ENCODE measurements around the gene CBY2. TPM values are rescaled to one million over a fixed set of nuclear protein-coding genes. Genes with fewer than 3 reads are reported as not detected.
"Not testable (repeated sequence)": the region's sequence is repeated elsewhere in the genome, so short reads cannot be mapped to it uniquely, and the experiment has no call there.

The CBY2 gene
- total RNA-seq, 2 donors from 2014 or later, result not detected

- intact Hi-C loops (cut with DNase I), result no loop called here
- ATAC-seq (no peak), DNase-seq (no peak)
- no peak for TF ChIP-seq POLR2A (IDR thresholded peaks at IDR 0.05)
- TF ChIP-seq CTCF (IDR thresholded peaks at IDR 0.05), result no peak
- H3K4me3 ChIP-seq, result no peak overlapping the region
- H3K4me1 ChIP-seq, result no peaks in the 10 kb centered on the region
- H3K36me3 ChIP-seq (replicated peaks in 1 of 2; ENCODE audit: insufficient read depth in 1 of 2, low read depth in 2 of 2), result no peaks in the 10 kb centered on the region
- H3K9me3 ChIP-seq, result no peaks in the 10 kb centered on the region
- H3K27me3 ChIP-seq, result no peaks in the 10 kb centered on the region
- 71 to 72% methylated on average over 1 of the region's 1 CpG for WGBS, 2 donors
- no peak overlapping the region for H3K27ac ChIP-seq
Observed at GRCh38 chr13:45662162-45662561, 40.0 kb upstream of the CBY2 start.

GRCh38 chr13:45662903-45663302 is 39.2 kb upstream of the CBY2 start:
- H3K27ac ChIP-seq; ATAC-seq; H3K36me3 ChIP-seq (replicated peaks in 1 of 2; ENCODE audit: insufficient read depth in 1 of 2, low read depth in 2 of 2); DNase-seq; H3K27me3 ChIP-seq; H3K4me1 ChIP-seq; H3K9me3 ChIP-seq; intact Hi-C loops (cut with DNase I); H3K4me3 ChIP-seq: not testable (repeated sequence)
- 94 to 95% methylated on average over 1 of the region's 1 CpG for WGBS, 2 donors

- DNase-seq; H3K9me3 ChIP-seq; H3K4me1 ChIP-seq; ATAC-seq; H3K27me3 ChIP-seq; H3K27ac ChIP-seq; H3K4me3 ChIP-seq; intact Hi-C loops (cut with DNase I); H3K36me3 ChIP-seq (replicated peaks in 1 of 2; ENCODE audit: insufficient read depth in 1 of 2, low read depth in 2 of 2): not testable (repeated sequence)
- 64 to 91% methylated on average over 6 to 13 of the region's 14 CpGs for WGBS, 2 donors
Observed at GRCh38 chr13:45669626-45670025, 32.5 kb upstream of the CBY2 start.

GRCh38 chr13:45670189-45670885 is 31.8 kb upstream of the CBY2 start:
- Histone ChIP-seq H3K27me3 (no peaks in the 10 kb centered on the region), H3K27ac (no peak overlapping the region), H3K4me1 (no peaks in the 10 kb centered on the region), H3K9me3 (no peaks in the 10 kb centered on the region), H3K36me3 (replicated peaks in 1 of 2; ENCODE audit: insufficient read depth in 1 of 2, low read depth in 2 of 2) (no peaks in the 10 kb centered on the region), H3K4me3 (no peak overlapping the region)
- DNase-seq, result no peak
- ATAC-seq, result no peak
- WGBS, 2 donors, result 79 to 80% methylated on average over 5 of the region's 5 CpGs
- intact Hi-C loops (cut with DNase I), result no loop called here
- no peak for TF ChIP-seq POLR2A (IDR thresholded peaks at IDR 0.05)

- intact Hi-C loops (cut with DNase I), result no loop called here
- Histone ChIP-seq H3K4me3 (no peak overlapping the region), H3K9me3 (no peaks in the 10 kb centered on the region), H3K36me3 (replicated peaks in 1 of 2; ENCODE audit: insufficient read depth in 1 of 2, low read depth in 2 of 2) (no peaks in the 10 kb centered on the region), H3K27ac (no peak overlapping the region), H3K27me3 (no peaks in the 10 kb centered on the region), H3K4me1 (no peaks in the 10 kb centered on the region)
- TF ChIP-seq CTCF (IDR thresholded peaks at IDR 0.05) (no peak), POLR2A (IDR thresholded peaks at IDR 0.05) (no peak)
- DNase-seq (peak in 1 of 4 donors; percentile 20), ATAC-seq (no peak)
- whole genome bisulfite sequencing, 2 donors, result 56 to 63% methylated on average over 1 of the region's 1 CpG
Observed at GRCh38 chr13:45674908-45675307, 27.2 kb upstream of the CBY2 start.

- Histone ChIP-seq H3K27ac (no peak overlapping the region), H3K4me1 (no peaks in the 10 kb centered on the region), H3K4me3 (no peak overlapping the region), H3K27me3 (no peaks in the 10 kb centered on the region), H3K36me3 (replicated peaks in 1 of 2; ENCODE audit: insufficient read depth in 1 of 2, low read depth in 2 of 2) (no peaks in the 10 kb centered on the region), H3K9me3 (no peaks in the 10 kb centered on the region)
- ATAC-seq, result no peak
- TF ChIP-seq POLR2A (IDR thresholded peaks at IDR 0.05), result no peak
- no peak for TF ChIP-seq CTCF (IDR thresholded peaks at IDR 0.05)
- no peak for DNase-seq
- intact Hi-C loops (cut with DNase I), result no loop called here
Observed at GRCh38 chr13:45678282-45678681, 23.8 kb upstream of the CBY2 start.
